GM15510 (cell line): ENCODE measurements around the gene SIRT7.

Experiments
- POLR2A ChIP-seq: IDR thresholded peaks from 3 replicates; pipeline ENCODE4 v1.6.1; 2011; ENCODE audit warnings: borderline replicate concordance; ENCODE audit not compliant: insufficient read length; ENCODE audit errors: extremely low read depth

Gene SIRT7

GRCh38 chr17:81909966-81910839, 7.8 kb downstream of the SIRT7 start:
- no peak for TF ChIP-seq POLR2A

GRCh38 chr17:81909231-81909630, 8.7 kb downstream of the SIRT7 start:
- TF ChIP-seq POLR2A: no peak

- TF ChIP-seq POLR2A: no peak
Measured at GRCh38 chr17:81908793-81909192, 9.2 kb downstream of the SIRT7 start.

GRCh38 chr17:81907219-81908145, 10.5 kb downstream of the SIRT7 start:
- TF ChIP-seq POLR2A: no peak

GRCh38 chr17:81906476-81907218, 11.3 kb downstream of the SIRT7 start:
- TF ChIP-seq POLR2A: no peak

DNA sequence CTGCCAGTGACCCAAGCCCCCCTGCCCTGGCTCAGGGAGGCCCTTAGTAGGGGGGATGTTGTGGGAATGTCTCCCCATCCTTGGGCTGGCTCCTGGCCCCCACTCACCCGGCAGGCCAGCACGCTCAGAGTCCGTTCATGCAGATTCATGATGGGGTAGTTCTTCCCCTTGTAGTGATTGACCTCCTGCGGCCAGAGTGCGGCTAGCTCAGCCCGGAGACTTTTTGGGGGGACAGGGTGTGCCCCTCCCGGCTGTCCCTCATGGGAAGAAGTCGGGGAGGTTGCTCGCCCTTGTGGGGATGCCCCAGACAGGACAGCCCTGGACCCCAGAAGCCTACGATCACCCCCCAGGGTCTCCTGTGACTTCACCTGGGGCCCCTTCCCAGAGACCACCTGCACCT, 12.0 kb downstream of the SIRT7 start:
- TF ChIP-seq POLR2A: no peak

GRCh38 chr17:81905424-81905875, 12.5 kb downstream of the SIRT7 start:
- TF ChIP-seq POLR2A: no peak

DNA sequence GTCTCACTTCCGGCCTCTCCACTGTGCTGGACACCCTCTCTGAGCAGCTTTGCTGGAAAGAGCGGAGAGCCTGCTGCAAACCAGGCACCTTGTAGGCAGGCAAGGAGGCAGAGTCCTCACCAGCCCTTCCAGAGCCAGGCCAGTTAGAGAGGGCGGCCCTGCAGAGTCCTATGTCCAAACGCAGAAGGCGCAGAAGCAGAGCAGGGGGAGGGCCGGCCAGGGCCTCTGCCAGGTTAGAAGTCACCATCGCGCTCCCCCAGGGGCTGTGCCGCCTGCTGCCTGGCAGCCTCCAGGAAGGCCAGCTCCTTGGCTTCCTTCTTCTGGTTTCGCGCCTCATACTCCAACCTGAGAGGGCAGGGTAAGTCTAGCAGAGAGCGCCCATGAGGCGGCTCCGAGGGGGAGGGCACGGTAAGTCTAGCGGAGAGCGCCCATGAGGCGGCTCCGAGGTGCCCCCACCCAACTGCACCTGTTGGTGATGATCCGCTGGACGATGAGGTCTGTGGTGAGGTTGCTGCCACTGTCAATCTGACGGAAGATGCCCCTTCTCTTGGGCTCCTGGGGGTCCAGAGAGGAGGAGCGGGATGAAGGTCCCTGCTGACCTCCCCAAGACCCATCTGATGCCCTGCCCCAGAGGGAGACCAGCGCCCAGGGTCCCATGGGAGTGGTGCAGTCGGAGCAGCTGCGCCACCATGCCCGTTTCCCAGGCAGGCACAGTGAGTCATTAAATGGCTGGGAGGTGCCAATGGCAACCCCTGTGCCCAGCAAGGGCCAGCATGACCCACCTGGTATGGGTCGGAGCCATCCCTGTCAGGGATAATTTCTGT, 13.2 kb downstream of the SIRT7 start:
- no peak for TF ChIP-seq POLR2A

- TF ChIP-seq POLR2A: no peak
Measured at GRCh38 chr17:81903896-81904599, 13.9 kb downstream of the SIRT7 start.

DNA sequence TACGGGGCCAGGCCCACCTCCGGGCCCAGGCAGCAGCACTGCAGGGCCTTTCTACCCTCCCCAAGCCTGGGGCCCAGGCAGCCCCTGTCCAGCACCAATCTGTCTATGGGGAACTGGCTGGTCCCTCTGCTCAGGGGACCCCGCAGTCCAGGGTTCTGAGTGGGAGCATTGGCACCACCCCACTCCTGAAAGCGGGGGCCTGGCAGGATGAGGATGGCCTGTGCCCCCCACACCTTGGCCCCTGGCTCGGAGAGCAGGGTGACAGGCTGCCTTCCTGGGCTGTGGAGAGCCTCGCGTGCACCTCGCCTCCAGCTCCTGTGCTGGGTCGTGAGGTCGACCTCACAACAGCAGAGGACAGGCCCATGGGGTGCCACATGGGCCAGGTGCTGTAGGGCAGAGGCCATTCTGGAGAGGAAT, 14.6 kb downstream of the SIRT7 start:
- TF ChIP-seq POLR2A: no peak

DNA sequence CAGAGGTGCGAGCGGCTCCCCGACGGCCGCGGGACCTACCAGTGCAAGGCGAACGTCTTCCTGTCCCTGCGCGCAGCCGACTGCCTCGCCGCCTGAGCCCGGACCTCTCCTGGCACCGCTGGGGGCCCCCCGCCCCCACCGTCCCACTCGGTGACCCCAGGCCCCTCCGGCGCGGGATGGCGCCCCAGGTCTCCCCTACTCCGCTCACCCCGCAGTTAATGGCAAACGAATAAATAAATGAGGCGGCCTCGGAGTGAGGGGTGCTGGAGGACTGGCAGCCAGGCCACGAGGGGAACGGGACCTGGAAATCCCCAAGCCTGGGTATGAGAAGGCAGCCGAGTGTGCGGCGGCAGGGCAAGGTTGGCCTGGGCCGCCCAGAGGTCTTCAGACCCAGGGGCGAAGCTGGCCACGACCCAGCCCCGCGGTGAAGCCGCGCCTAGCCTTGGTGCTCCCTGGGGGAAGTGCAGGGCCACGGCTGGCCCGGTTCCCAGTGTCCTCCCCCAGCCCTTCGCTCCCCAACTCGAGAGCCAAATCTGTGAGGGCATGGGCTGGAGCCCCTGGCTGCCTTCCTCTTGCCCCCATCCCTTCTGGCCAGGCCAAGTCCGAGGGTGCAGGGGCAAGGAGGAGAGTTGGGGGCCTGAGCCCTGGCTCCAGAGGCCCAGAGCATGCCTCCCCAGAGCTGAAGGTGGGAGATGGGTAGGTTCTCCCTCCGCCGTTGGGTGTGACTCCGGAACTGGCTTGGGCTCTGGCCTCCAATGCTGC, 15.1 kb downstream of the SIRT7 start:
- no peak for TF ChIP-seq POLR2A

- no peak for TF ChIP-seq POLR2A
Measured at GRCh38 chr17:81902023-81902652, 15.8 kb downstream of the SIRT7 start, which contains the start of gene NPB. Gene NPB (plus strand): TSS chr17:81902238. CDS start chr17:81902278, 40 bp downstream.
